Rectal smooth muscle tissue (tissue), 1 donor: ENCODE data around the gene CCL27.

Experiments used
- H3K27ac ChIP-seq: one replicate; pipeline ENCODE4 v1.7.0; 2013; ENCODE audit warnings: low read depth, low read length, inconsistent platforms
- H3K27me3 ChIP-seq: one replicate; pipeline ENCODE4 v1.7.0; 2013; ENCODE audit warnings: low read length; ENCODE audit not compliant: control insufficient read depth, insufficient read depth
- H3K36me3 ChIP-seq: one replicate; pipeline ENCODE4 v1.7.0; 2013; ENCODE audit warnings: low read length; ENCODE audit not compliant: control insufficient read depth, insufficient read depth
- H3K4me1 ChIP-seq: one replicate; pipeline ENCODE4 v1.7.0; 2013; ENCODE audit warnings: low read length; ENCODE audit not compliant: control insufficient read depth, insufficient read depth
- H3K4me3 ChIP-seq: one replicate; pipeline ENCODE4 v1.7.0; 2013; ENCODE audit warnings: low read length
- H3K9ac ChIP-seq: one replicate; pipeline ENCODE4 v1.7.0; 2013; ENCODE audit warnings: low read length

The CCL27 gene

GRCh38 chr9:34690983-34691935, 28.8 kb upstream of the CCL27 start, which contains the start of gene CCL19:
TSS of gene CCL19 (minus strand) at chr9:34691276. CDS start at chr9:34691139, 137 bp downstream.
- Histone ChIP-seq H3K4me3 (no peak within 1 kb of the TSS), H3K27me3 (no peaks in the 10 kb centered on the region), H3K27ac (no peak within 1 kb of the TSS), H3K36me3 (no peaks in the 10 kb centered on the region), H3K9ac (no peak within 1 kb of the TSS), H3K4me1 (no peaks in the 10 kb centered on the region)

- Histone ChIP-seq H3K36me3 (no peaks in the 10 kb centered on the region), H3K9ac (no peak overlapping the region), H3K27ac (no peak overlapping the region), H3K4me1 (no peaks in the 10 kb centered on the region), H3K27me3 (no peaks in the 10 kb centered on the region), H3K4me3 (no peak overlapping the region)
Measured at GRCh38 chr9:34689512-34689911, 27.1 kb upstream of the CCL27 start.

- Histone ChIP-seq H3K4me3 (no peak overlapping the region), H3K9ac (no peak overlapping the region), H3K27me3 (no peaks in the 10 kb centered on the region), H3K27ac (no peak overlapping the region), H3K4me1 (no peaks in the 10 kb centered on the region), H3K36me3 (no peaks in the 10 kb centered on the region)
Measured at GRCh38 chr9:34689116-34689470, 26.6 kb upstream of the CCL27 start.

- H3K9ac ChIP-seq, result no peak overlapping the region
- no peaks in the 10 kb centered on the region for H3K36me3 ChIP-seq
- no peaks in the 10 kb centered on the region for H3K4me1 ChIP-seq
- H3K4me3 ChIP-seq, result no peak overlapping the region
- no peak overlapping the region for H3K27ac ChIP-seq
- H3K27me3 ChIP-seq, result no peaks in the 10 kb centered on the region
Measured at GRCh38 chr9:34688329-34689115, 26.1 kb upstream of the CCL27 start.

GRCh38 chr9:34687276-34688030, 25.0 kb upstream of the CCL27 start:
- Histone ChIP-seq H3K27ac (no peak overlapping the region), H3K36me3 (no peaks in the 10 kb centered on the region), H3K4me1 (no peaks in the 10 kb centered on the region), H3K9ac (no peak overlapping the region), H3K27me3 (no peaks in the 10 kb centered on the region), H3K4me3 (no peak overlapping the region)

GRCh38 chr9:34686732-34687131, 24.3 kb upstream of the CCL27 start:
- Histone ChIP-seq H3K4me3 (no peak overlapping the region), H3K9ac (no peak overlapping the region), H3K4me1 (no peaks in the 10 kb centered on the region), H3K27ac (no peak overlapping the region), H3K36me3 (no peaks in the 10 kb centered on the region), H3K27me3 (no peaks in the 10 kb centered on the region)

- H3K27ac ChIP-seq, result no peak overlapping the region
- H3K27me3 ChIP-seq, result no peaks in the 10 kb centered on the region
- no peaks in the 10 kb centered on the region for H3K36me3 ChIP-seq
- no peak overlapping the region for H3K9ac ChIP-seq
- no peaks in the 10 kb centered on the region for H3K4me1 ChIP-seq
- H3K4me3 ChIP-seq, result no peak overlapping the region
Measured at GRCh38 chr9:34686231-34686630, 23.8 kb upstream of the CCL27 start.

GRCh38 chr9:34685591-34685990, 23.1 kb upstream of the CCL27 start:
- no peak overlapping the region for H3K27ac ChIP-seq
- H3K4me3 ChIP-seq, result no peak overlapping the region
- no peaks in the 10 kb centered on the region for H3K36me3 ChIP-seq
- no peaks in the 10 kb centered on the region for H3K27me3 ChIP-seq
- no peaks in the 10 kb centered on the region for H3K4me1 ChIP-seq
- H3K9ac ChIP-seq, result no peak overlapping the region

GRCh38 chr9:34684816-34685215, 22.4 kb upstream of the CCL27 start:
- Histone ChIP-seq H3K4me3 (no peak overlapping the region), H3K36me3 (no peaks in the 10 kb centered on the region), H3K27me3 (no peaks in the 10 kb centered on the region), H3K9ac (no peak overlapping the region), H3K4me1 (no peaks in the 10 kb centered on the region), H3K27ac (no peak overlapping the region)

GRCh38 chr9:34684145-34684544, 21.7 kb upstream of the CCL27 start:
- no peaks in the 10 kb centered on the region for H3K27me3 ChIP-seq
- no peak overlapping the region for H3K9ac ChIP-seq
- no peak overlapping the region for H3K4me3 ChIP-seq
- no peaks in the 10 kb centered on the region for H3K4me1 ChIP-seq
- no peaks in the 10 kb centered on the region for H3K36me3 ChIP-seq
- no peak overlapping the region for H3K27ac ChIP-seq

- Histone ChIP-seq H3K27me3 (no peaks in the 10 kb centered on the region), H3K4me3 (no peak overlapping the region), H3K27ac (no peak overlapping the region), H3K9ac (no peak overlapping the region), H3K4me1 (no peaks in the 10 kb centered on the region), H3K36me3 (no peaks in the 10 kb centered on the region)
Measured at GRCh38 chr9:34675869-34676268, 13.4 kb upstream of the CCL27 start.

GRCh38 chr9:34675048-34675714, 12.7 kb upstream of the CCL27 start:
- Histone ChIP-seq H3K4me1 (no peaks in the 10 kb centered on the region), H3K27me3 (no peaks in the 10 kb centered on the region), H3K27ac (no peak overlapping the region), H3K4me3 (no peak overlapping the region), H3K9ac (no peak overlapping the region), H3K36me3 (no peaks in the 10 kb centered on the region)
